Airway epithelial cell (primary cell): ENCODE measurements around the gene HSD17B7. TPM values are rescaled to one million over a fixed set of nuclear protein-coding genes. Genes with fewer than 3 reads are reported as not detected.

Experiments used
- total RNA-seq: library from RNA; depleted of rRNA; stranded (reverse); fragments of >200 nt; gene quantifications from 2 replicates; pipeline ENCODE4 v1.2.3, GENCODE V29; 2015

Gene HSD17B7
- total RNA-seq, result 15.7 and 24.2 TPM in 2 replicates

GRCh38 chr1:162790303-162790984 lies at the start of gene HSD17B7:
Gene HSD17B7, plus strand, starts transcription at chr1:162790702. Its CDS starts 99 bp downstream, at chr1:162790801.

GRCh38 chr1:162861101-162861500 lies 70.6 kb downstream of the HSD17B7 start, which contains the start of gene CCDC190:
Gene CCDC190, minus strand, starts transcription at chr1:162861175. Its CDS starts 1,529 bp downstream, at chr1:162859646.

Other genes starting within 250 kb of the HSD17B7 start
- 50.1 and 52.0 TPM in 2 replicates for gene UAP1, start 229.0 kb upstream of the HSD17B7 start, total RNA-seq
- gene DDR2, start 158.2 kb upstream of the HSD17B7 start, total RNA-seq, result 1.1 and 1.3 TPM in 2 replicates
- gene CCDC190, start 70.5 kb downstream of the HSD17B7 start, total RNA-seq, result not detected in 2 replicates